Transverse colon (tissue), 4 donors: Measurements from ENCODE around the gene BTG2. TPM values are rescaled to one million over a fixed set of nuclear protein-coding genes. Genes with fewer than 3 reads are reported as not detected.

Experiments used
- DNase-seq: peaks from one replicate; pipeline ENCODE4 v3.0.0-alpha.2; 2019
- H3K27ac ChIP-seq, 4 donors: fragments of 200-600 bp; sonication (generic); 2 replicates each; pipeline ENCODE4 v1.5.1; 2016 to 2018; ENCODE audit warnings: inconsistent platforms in 4 of 4
- H3K27me3 ChIP-seq: fragments of 200-600 bp; sonication (generic); 2 replicates; pipeline ENCODE4 v1.5.1; 2017; ENCODE audit warnings: inconsistent platforms
- H3K36me3 ChIP-seq, 4 donors: fragments of 200-600 bp; sonication (generic); 2 replicates each; pipeline ENCODE4 v1.5.1; 2017 to 2019; ENCODE audit warnings: inconsistent platforms in 4 of 4
- H3K4me1 ChIP-seq, 4 donors: fragments of 200-600 bp; sonication (generic); 2 replicates each; pipeline ENCODE4 v1.5.1; 2017 to 2020; ENCODE audit warnings: inconsistent platforms in 4 of 4
- H3K4me3 ChIP-seq, 4 donors: fragments of 200-600 bp; sonication (generic); 1 replicate in 1 of 4; 2 replicates in 3 of 4; pipeline versions ENCODE4 v1.5.1 to v1.6.1; 2017 to 2019; ENCODE audit warnings: inconsistent platforms in 4 of 4
- H3K9me3 ChIP-seq, 2 donors: fragments of 200-600 bp; sonication (generic); 2 replicates each; pipeline ENCODE4 v1.5.1; 2017 to 2019; ENCODE audit warnings: inconsistent platforms in 2 of 2
- CTCF ChIP-seq, 5 experiments: fragments of 200-600 bp in 3 of 5; fragments of 450-650 bp in 2 of 5; sonication (generic) in 3 of 5; IDR thresholded peaks; 1 replicate in 2 of 5; 2 replicates in 3 of 5; pipeline ENCODE4 v1.5.1; 2016 to 2017; ENCODE audit warnings: antibody characterized with exemption in 5 of 5, inconsistent platforms in 3 of 5, mild to moderate bottlenecking in 2 of 5, moderate library complexity in 1 of 5
- EP300 ChIP-seq: sonication (generic); formaldehyde crosslinking; IDR thresholded peaks from one replicate; pipeline ENCODE4 v1.6.1; 2017; ENCODE audit warnings: antibody characterized with exemption, low read depth
- POLR2A ChIP-seq: fragments of 450-650 bp; IDR thresholded peaks from one replicate; pipeline ENCODE4 v1.6.1; 2016; ENCODE audit warnings: antibody characterized with exemption, mild to moderate bottlenecking, moderate library complexity
- POLR2AphosphoS5 ChIP-seq, 3 donors: sonication (generic); formaldehyde crosslinking; IDR thresholded peaks; one replicate each; pipeline ENCODE4 v1.6.1; 2016; ENCODE audit warnings: antibody characterized with exemption in 3 of 3
- WGBS, 2 donors: methylation state at CpG; one replicate each; pipeline ENCODE4 v1.1.5; 2018; ENCODE audit warnings: low coverage in 1 of 2; 5-methylcytosine and 5-hydroxymethylcytosine counted together
- in situ Hi-C, 4 donors: fragments of 200-750 bp; cut with MboI; loops; one replicate each; pipeline versions ENCODE4 v1.15.0 to v1.15.1; 2017; ENCODE audit warnings: low sequenced_read_pairs in 3 of 4, low pct_ligation_motif_present in 1 of 4, low pct_unique_long_range_greater_than_20kb in 1 of 4
- intact Hi-C: fragments of 100-400 bp; cut with DNase I; formaldehyde crosslinking; loops from one replicate; pipeline ENCODE4 v1.15.1; 2023; ENCODE audit warnings: low total_unique reads
- total RNA-seq, 4 donors: library from RNA; depleted of rRNA; stranded (reverse); fragments of >200 nt; gene quantifications; one replicate each; pipeline ENCODE4 v1.1.0, GENCODE V29; 2016

The BTG2 gene
- total RNA-seq, 4 donors from 2014 or later: 98.9 to 144 (median 142) TPM

- Histone ChIP-seq H3K27ac (peak overlapping the region; percentile 39 to 72 (median 54)), H3K4me1 (peaks cover 0 to 28% (median 21%) of the 10 kb centered on the region in 4 donors), H3K36me3 (no peaks in the 10 kb centered on the region), H3K9me3 (no peaks in the 10 kb centered on the region), H3K27me3 (no peaks in the 10 kb centered on the region), H3K4me3 (peak overlapping the region in 1 of 4 donors; percentile 9)
- in situ Hi-C loops (loop anchor here in 3 of 4 donors (10.0 to 25.0 kb wide), 4 partner anchors 95 to 137 kb away; partner anchors contain the start of genes OPTC (in 1 of the 3) and PRELP (in 1 of the 3)), intact Hi-C loops (no loop called here)
- no peak for DNase-seq
- 66% methylated on average over 4 of the region's 4 CpGs; no CpG with 5 or more reads in 1 of the 2 donors for WGBS, 2 donors
- no peak for TF ChIP-seq POLR2A
These were observed 44.6 kb downstream of the BTG2 start for GRCh38 chr1:203349773-203350524.

GRCh38 chr1:203351037-203351625 is 45.8 kb downstream of the BTG2 start, which contains the start of gene FMOD:
TSS of gene FMOD (minus strand) at chr1:203351122. CDS start at chr1:203348270, 2,852 bp downstream.
- peak within 1 kb of the TSS; percentile 39 to 72 (median 54) for H3K27ac ChIP-seq
- WGBS, 2 donors: 0 to 8% methylated on average over 1 to 17 of the region's 17 CpGs

GRCh38 chr1:203353486-203353885 is 48.2 kb downstream of the BTG2 start:
- H3K27ac ChIP-seq: peak overlapping the region in 1 of 4 donors; percentile 6
- no peak overlapping the region for H3K4me3 ChIP-seq
- H3K27me3 ChIP-seq: no peaks in the 10 kb centered on the region
- no peak for DNase-seq
- H3K9me3 ChIP-seq: no peaks in the 10 kb centered on the region
- WGBS, 2 donors: 60 to 92% methylated on average over 1 to 8 of the region's 8 CpGs
- in situ Hi-C loops (loop anchor here in 2 of 4 donors (25.0 kb wide), 2 partner anchors 109 to 134 kb away; partner anchors contain the start of genes OPTC (in 1 of the 2) and PRELP (in 1 of the 2)), intact Hi-C loops (no loop called here)
- no peaks in the 10 kb centered on the region for H3K36me3 ChIP-seq
- peaks cover 0 to 21% (median 18%) of the 10 kb centered on the region in 4 donors for H3K4me1 ChIP-seq
- TF ChIP-seq POLR2A (no peak), CTCF (IDR thresholded peaks at IDR 0.05) (no peak), EP300 (no peak), POLR2AphosphoS5 (IDR thresholded peaks at IDR 0.05) (no peak)

More at GRCh38 chr1:203351037-203351625, 45.8 kb downstream of the BTG2 start, which contains the start of gene FMOD:
- intact Hi-C loops: no loop called here
- no peaks in the 10 kb centered on the region for H3K36me3 ChIP-seq
- no peaks in the 10 kb centered on the region for H3K27me3 ChIP-seq
- peaks cover 0 to 25% (median 19%) of the 10 kb centered on the region in 4 donors for H3K4me1 ChIP-seq
- no peaks in the 10 kb centered on the region for H3K9me3 ChIP-seq
- in situ Hi-C loops: loop anchor here in 2 of 4 donors (25.0 kb wide), 2 partner anchors 111 to 136 kb away; partner anchors contain the start of genes OPTC (in 1 of the 2) and PRELP (in 1 of the 2)
- DNase-seq: peak; percentile 62
- H3K4me3 ChIP-seq: peak within 1 kb of the TSS in 3 of 4 donors; percentile 9 to 36 (median 11)
- no peak for TF ChIP-seq EP300
- peak in 1 of 3 donors; percentile 12 for TF ChIP-seq POLR2AphosphoS5 (IDR thresholded peaks at IDR 0.05)

- Histone ChIP-seq H3K27ac (peak overlapping the region in 3 of 4 donors; percentile 6 to 26 (median 18)), H3K27me3 (no peaks in the 10 kb centered on the region), H3K4me1 (peaks cover 0 to 21% (median 18%) of the 10 kb centered on the region in 4 donors), H3K4me3 (no peak overlapping the region), H3K36me3 (no peaks in the 10 kb centered on the region), H3K9me3 (no peaks in the 10 kb centered on the region)
- no peak for DNase-seq
- 54 to 67% methylated on average over 2 of the region's 2 CpGs for WGBS, 2 donors
- intact Hi-C loops (no loop called here), in situ Hi-C loops (loop anchor here in 2 of 4 donors (25.0 kb wide), 2 partner anchors 108 to 133 kb away; partner anchors contain the start of genes OPTC (in 1 of the 2) and PRELP (in 1 of the 2))
- no peak for TF ChIP-seq CTCF (IDR thresholded peaks at IDR 0.05)
- no peak for TF ChIP-seq POLR2A
- TF ChIP-seq POLR2AphosphoS5 (IDR thresholded peaks at IDR 0.05): no peak
- no peak for TF ChIP-seq EP300
These were observed 48.9 kb downstream of the BTG2 start for GRCh38 chr1:203354246-203354645.
